Ramos (cell line): Measurements from ENCODE around the gene ACTBL2.

Source experiments
- in situ Hi-C: fragments of 300-500 bp; cut with MboI; formaldehyde crosslinking; loops from one replicate; pipeline ENCODE4 v1.14.3; 2022; ENCODE audit warnings: low sequenced_read_pairs; ENCODE audit not compliant: unreplicated experiment

The ACTBL2 gene

DNA sequence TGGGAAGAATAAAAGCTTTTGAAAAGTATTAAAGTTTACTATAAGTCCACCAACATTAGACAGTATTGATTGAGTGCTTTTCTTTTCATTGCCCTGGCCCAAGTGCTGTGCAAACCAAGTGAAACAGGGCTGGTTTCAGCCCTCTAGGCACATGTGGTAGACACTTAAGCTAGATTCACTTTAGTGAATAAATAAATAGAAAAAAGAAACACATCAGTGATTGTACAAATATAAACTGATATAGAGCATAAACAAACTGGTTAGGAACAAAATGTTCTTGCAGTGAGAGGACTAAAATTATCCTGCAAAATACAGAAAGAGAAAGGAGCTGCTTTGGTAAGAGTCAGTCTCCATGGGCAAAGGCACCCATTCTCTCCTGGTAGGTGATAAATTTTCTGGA, 29.7 kb downstream of the ACTBL2 start:
- in situ Hi-C loops: no loop called here

DNA sequence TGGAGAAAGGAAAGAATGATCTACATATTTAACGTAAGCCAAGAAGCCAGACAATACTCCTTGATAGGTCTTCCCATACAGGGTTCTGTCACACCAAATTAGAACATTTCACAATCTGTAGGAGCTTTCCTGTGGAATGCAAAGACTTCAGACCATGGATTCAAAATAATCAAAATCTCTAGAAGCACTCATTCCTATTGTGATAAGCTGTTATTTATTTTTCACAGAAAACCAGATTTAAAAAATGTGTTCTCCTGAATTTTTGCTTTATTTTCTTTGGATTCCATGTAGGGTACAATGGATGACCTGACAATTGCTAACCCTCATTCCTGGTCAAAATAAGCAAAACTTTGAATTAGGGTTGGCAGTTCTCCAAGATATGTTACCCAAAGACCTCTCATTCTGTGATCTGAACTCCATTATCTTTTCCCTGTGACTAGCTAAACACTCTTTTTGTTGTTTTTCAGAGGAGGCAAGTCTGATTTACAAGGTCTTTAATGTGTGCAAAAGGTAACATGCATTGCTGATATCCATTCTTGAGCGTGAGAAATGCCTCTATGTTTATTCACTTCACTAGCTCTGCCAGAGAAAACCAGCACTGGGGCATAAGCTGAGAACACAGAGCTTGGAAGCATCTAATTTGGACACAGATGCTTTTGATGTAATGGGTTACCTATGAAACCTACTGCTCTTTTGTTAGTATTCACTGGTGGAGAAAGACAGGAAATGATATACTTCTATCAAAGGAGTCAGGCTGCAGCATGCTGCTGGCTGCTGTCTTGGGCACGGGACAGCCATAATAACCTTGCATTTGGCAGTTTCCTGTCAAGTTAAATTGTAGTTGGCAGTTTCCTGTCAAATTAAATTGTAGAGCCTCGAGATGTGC, 31.4 kb downstream of the ACTBL2 start:
- in situ Hi-C loops: no loop called here

DNA sequence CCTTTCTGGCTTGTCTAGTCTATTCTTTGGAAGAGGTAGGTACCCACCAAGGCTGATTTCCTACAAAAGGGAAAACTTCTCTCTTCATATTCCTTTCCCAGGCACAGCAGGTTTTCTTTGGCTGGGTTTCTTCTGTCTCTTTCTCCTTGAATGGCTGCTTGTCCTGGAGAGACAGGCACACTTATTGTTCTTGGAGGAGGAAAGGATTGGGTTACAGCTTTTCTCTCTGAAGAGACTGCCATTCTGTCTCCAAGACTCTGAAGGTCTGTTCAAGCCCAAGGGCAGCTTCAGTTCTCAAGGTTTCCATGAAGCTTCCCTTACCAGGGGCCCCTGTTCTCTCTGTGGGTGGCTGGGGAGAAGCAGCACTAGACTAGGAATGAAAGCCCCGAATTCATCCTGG, 33.9 kb downstream of the ACTBL2 start:
- in situ Hi-C loops: no loop called here

DNA sequence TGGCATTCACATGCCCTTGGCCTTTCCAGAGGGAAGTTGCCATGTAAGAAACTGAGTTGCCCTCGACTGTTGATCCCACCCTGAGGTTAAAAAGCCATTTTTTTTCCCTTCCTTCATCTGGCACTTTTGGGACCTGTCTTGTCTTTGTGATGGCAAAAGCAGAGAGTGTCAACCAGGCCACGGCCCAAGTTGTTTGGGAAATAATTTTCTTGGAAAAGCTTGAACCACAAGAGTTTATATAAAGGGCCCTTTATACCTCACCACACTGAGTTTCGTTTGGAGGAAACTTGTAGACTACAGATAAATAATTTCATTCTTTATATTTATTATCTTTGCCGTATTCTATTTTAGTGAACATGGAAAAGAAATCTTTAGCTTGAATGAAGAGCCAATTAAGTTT, 34.3 kb downstream of the ACTBL2 start:
- in situ Hi-C loops: no loop called here

DNA sequence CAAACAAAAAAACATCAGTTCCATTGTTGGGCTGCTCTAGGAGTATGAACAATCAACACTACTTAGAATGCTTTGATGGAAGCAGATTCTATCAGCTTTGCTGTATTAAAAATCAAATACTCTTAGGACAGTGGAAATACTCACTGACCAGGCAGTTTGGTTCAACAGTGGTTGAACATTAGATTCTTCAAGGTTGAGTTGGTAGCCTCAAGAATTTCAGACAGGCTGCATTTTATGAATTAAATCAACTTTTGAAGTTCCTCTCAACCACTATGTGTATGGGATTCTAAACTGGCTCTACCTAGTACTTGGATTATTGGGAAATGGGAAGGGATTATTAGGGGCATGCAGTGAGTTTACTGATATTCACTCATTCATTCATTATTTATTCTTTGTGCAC, 35.0 kb downstream of the ACTBL2 start:
- in situ Hi-C loops: no loop called here

DNA sequence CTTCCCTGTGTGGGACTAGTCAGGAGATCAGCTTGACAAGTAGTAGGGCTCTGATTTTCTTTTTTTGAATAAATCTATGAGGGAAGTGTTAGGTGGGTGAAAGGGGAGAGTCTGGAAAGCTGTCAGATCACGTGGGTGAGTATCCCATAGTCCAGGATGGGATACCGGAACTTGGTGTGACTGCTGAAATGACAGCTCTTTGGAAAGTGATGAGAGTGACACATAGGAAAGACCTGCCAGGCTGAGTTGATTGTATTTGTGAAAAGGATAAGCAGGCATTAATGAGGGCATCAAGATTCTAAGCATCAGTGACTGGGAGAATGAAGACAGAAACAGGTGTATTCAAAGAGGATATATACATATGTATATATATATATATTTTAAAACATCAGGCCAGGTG, 35.6 kb downstream of the ACTBL2 start:
- in situ Hi-C loops: no loop called here

DNA sequence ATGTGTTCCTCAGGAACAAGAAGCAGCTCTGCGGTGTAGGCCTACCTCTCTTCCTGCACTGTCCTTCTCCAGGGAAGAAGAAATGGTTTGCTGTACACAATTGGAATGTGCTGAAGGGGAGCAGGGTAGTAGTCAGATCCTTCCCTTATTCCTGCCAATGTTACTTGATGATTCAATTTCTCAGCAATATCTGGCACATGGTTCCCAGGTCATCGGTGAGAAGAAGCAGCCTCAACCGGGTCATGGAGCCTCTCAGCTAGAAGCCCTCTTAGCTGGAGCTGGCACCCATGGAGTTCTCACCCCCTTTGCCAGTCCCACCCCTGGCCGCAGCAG, 36.9 kb downstream of the ACTBL2 start:
- in situ Hi-C loops: no loop called here

DNA sequence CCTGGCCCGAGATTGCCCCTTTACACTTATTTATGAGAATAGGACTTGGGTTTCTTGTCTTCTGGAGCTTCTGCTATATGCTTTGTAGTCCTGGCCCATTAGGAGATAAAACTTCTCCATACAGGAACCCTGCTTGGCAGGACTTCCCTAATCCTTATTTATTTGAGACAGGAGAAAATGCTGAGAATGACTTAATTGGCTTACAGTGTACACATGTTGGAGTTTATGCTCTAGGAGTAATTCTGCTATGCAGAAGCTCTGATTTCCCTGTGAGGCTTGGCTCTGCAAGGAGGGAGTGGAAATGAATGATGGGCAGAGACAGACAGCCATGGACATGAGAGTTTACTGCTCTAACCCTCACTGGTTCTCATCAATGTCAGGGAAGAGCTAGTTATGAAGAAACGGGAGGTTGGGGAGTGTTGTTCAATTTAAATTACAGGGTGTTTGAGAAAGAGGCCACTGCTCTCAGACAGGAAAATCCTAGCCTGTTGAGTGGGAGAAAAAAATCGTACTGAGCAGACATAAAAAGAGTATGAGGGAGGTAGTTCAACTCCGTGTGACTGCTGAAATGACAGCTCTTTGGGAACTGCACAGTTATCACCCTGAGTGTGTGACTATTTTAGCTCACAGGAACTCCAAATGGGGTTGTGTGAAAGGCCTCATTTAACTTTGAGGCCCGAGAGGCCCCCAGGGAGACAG, 37.5 kb downstream of the ACTBL2 start:
- in situ Hi-C loops: no loop called here

DNA sequence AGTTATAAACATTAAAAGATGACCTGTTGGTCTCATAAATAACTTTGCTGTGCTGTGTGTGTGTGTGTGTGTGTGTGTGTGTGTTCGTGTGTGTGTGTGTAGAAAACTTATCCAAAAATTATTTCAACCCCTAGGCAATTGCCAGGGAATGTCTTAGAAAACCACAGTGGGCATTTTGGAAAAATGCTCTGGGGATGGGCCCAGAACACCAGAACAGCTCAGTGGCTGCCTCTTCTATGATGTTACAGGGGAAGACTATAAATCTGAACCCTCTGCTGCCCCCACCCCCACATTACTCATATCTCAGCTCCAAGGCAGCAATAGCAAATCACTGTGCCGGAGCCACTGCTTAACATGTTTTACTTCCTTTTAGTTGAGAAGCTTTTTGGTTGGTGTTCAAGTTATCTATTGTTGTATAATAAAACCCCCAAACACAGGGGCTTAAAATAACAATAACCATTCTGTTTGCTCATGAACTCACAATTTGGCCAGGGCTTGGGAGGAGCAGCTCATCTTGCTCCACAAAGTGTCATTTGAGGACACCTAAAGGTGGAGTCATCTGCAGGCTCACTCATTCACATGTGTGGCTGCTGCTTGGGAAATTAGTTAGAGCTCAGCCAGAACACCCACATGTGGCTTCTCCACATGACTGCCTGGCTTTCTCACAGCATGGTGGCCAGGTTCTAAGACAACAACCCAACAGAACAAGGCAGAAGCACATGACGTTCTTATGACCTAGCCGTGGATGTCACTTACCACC, 40.4 kb downstream of the ACTBL2 start:
- in situ Hi-C loops: no loop called here

DNA sequence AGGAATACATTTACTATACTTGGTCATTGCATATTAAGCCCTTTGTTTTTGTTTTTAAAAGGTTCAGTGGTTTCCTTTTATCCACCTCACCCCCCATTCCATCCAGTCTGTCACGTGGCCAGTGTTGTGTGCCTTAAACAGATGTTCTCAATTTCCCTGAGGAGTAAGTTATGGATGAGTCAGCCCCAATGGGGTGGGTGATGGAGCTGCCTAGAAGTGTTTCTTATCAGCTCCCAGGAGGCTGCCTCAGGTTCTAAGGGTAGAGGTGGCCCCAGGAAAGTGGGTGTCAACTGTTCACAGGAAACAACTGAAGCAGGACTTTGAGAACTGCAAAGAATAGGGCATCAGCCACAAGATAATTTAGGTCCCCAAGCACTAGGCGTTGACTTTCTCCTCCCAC, 41.1 kb downstream of the ACTBL2 start:
- in situ Hi-C loops: no loop called here

DNA sequence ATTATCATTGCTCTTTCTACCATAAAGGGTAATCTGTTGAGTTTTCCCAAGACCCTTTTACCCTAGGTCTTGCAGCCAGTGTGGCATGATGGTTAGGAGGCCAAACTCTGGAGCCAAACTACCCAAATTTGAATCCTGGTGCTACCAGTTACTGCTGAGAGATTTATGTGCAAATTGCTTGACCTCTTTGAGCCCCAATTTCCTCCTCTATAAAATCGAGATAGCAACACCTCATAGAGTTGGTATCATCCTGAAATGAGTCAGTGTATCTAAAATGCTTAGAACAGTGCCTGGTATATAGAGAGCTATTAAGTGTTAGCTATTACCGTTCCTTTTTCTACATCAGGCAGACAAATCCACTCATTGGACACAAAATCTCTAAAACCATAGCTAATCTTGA, 43.0 kb downstream of the ACTBL2 start:
- in situ Hi-C loops: no loop called here

DNA sequence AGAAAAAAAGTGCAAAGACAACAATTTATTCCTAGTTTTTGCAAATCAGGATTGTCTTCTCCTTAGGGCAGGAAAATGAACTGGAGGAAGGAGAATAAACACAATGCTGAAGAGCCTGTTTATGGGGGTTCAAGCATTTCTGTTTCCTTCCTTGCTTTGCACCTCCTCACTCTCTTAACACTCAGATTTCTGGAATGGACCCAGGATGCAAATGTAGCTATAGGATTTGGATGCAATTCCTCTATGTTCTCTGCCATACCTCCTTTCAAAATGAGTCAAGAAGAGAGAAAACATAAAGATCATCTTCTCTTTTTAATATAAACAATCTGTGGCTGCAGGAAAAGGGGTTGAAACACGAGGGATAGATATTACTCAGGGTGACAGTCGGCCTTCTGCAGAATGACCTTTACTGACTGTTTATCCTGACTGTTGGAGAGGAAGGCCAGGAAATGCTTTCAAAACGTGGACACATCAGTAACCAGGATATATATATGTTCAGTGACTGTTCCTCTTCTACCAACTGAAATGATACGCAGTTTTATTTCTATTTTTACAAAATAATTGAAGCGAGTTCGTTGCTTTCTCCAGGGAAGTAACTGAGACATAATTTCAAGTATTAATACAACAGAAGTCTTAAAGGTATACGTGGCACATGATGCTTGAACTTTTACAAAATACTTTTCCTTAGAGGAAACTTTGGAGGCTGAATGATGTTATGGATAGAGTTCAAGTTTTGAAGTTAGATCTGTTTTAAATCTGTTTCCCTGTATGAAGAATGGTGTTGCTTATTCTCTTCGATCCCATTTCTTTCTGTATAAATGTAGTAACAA, 44.4 kb downstream of the ACTBL2 start:
- in situ Hi-C loops: no loop called here

DNA sequence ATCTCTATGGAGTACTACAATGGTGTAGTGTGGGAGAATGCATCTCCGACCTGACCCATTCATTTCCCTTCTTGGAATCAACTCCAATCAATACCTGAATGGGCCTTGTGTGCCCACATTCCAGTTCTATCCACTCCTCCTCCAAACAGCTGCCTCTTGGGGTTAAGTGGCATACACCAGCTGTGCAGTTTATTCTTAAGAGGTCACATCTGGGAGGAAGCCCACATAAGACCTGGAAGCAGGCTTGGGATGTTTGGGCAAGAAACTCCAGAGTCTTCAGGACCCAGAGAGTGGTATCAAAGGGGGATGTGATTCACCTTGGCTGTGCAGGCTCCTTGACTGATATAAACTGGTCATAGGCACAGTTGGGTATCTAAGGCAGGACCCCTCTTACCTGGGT, 46.0 kb downstream of the ACTBL2 start:
- in situ Hi-C loops: no loop called here

DNA sequence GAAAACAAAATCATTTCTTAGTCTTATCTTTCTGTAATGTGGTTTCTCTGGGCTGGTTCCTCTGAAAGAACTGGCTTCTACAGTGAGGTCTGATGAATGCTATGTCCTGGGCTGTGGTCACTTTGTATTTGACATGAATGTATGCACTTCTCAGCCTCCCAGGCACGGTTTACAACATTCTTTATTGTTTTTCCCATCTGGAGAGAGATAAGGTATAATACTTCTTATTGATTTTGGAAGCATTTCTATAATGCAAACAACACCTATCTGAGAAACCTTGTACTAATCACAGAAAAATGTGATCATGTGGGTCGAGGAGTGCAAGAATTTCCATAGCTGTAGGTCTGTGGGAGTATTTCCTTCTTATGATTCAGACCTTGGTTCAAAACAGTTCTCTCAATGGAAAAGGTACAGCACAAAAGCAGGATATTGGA, 46.9 kb downstream of the ACTBL2 start:
- in situ Hi-C loops: no loop called here

DNA sequence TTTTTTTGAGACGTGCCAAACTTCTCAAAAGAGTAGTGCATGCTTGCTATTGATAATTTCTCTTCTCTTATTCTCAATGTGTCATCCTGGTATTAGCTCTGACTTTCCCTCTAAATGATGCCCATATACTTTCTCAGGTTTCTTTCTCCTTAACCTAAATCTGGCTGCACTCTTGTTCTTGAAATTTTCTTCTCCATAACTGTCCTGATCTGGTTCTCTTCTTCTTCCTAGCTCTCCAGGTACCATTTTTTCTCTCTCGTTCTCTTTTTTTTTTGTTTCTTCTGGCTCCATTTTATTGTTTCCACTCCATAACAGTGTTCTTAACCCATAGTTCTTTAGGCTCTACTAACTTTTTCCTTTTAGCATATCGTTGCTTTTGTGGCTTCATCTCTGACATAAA, 47.9 kb downstream of the ACTBL2 start:
- in situ Hi-C loops: no loop called here

DNA sequence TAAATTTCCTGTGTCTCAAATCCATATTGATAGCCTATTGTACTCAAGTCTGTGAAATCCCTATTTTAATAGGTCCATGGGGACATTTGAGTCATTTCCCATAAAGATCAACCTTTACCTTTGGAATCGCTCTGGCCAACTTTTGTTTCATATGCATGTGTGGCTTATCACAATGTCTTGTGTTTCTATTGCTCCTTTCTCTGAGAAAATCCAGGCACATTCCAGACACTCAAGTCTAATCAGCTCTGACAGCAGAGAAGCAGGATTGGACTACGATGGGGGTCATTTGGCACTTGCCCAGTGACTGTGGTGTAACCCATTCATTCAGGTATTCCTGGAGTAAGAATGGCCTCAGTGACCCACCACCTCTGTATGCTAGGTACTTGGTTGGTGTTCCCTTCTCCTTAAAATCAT, 48.4 kb downstream of the ACTBL2 start:
- in situ Hi-C loops: no loop called here

DNA sequence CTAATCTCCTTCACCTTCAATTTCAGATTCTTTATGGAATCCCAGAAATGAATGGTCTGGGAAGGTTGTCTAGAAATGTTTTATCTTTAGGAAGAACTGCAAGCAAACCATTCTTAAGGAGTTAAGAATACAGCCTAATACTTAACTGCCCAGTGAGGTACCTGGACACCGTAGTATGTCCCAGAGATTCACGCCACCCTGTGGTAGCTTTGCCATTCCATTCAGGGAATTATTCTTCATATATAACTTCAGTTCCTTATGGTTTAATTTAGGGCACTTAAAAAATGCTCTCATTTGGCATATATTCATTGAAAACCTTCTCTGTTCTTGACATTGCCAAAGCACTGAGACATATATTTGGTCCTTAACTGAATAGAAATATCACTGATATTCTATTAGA, 49.7 kb downstream of the ACTBL2 start:
- in situ Hi-C loops: no loop called here

DNA sequence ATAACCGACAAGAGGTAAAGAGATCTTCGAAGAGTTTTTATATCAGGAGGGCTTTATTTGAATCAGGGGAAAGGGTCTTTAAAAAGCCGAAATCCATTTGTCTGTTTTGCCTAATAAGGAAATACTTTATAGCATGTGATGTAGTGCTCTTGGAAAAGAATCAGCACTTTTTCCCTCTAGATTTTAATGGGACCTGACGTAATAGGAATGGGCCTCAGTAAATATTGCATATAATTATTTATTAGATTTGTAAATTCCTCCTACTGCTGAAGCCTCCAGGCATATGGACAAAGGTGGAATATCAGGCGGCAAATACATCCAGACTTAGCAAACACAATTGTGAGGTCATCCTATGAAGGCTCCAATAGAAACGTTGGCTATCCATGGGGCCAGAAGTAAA, 50.9 kb downstream of the ACTBL2 start:
- in situ Hi-C loops: no loop called here
